Pancreas (tissue), 10 donors: ENCODE results near the gene ZSWIM1. TPM values are rescaled to one million over a fixed set of nuclear protein-coding genes. Genes with fewer than 3 reads are reported as not detected.

Experiments
- ATAC-seq, 4 donors: fragments of 200-7000 bp; cut with Tn5 transposase; one replicate each; pipeline versions ENCODE4 v1.8.0 to v1.9.1; 2020; ENCODE audit warnings: mild to moderate bottlenecking in 4 of 4, moderate library complexity in 4 of 4
- DNase-seq, 6 donors: peaks; one replicate each; pipeline ENCODE4 v3.0.0-alpha.2; 2020
- FAIRE-seq: peaks from 2 replicates; lab custom pipeline; 2012; peaks lifted over from hg19 to GRCh38; lab: Jason Lieb, UNC
- H3K27ac ChIP-seq, 4 donors: fragments of 200-600 bp; sonication (generic); 1 replicate in 3 of 4; 2 replicates in 1 of 4; pipeline versions ENCODE4 v1.5.0 to v1.8.0; 2020
- H3K27me3 ChIP-seq, 4 donors: fragments of 200-600 bp; one replicate each; pipeline ENCODE4 v1.8.0; 2021
- H3K36me3 ChIP-seq, 3 donors: fragments of 200-600 bp; sonication (generic) in 1 of 3; one replicate each; pipeline versions ENCODE4 v1.5.0 to v1.8.0; 2020 to 2021
- H3K4me1 ChIP-seq, 3 donors: fragments of 200-600 bp; one replicate each; pipeline ENCODE4 v1.8.0; 2021
- H3K4me3 ChIP-seq, 4 donors: fragments of 200-600 bp; sonication (generic) in 2 of 4; one replicate each; pipeline versions ENCODE4 v1.5.0 to v1.8.0; 2020 to 2021
- H3K9me3 ChIP-seq, 4 donors: fragments of 200-600 bp; one replicate each; pipeline ENCODE4 v1.8.0; 2021
- WGBS, 2 donors: extraction: QIAGEN DNeasy Blood & Tissue Kit; methylation state at CpG; one replicate each; pipeline ENCODE4 v1.1.7; 2013; 5-methylcytosine and 5-hydroxymethylcytosine counted together
- intact Hi-C, 3 donors: fragments of 100-400 bp; cut with DNase I; formaldehyde crosslinking; loops; one replicate each; pipeline versions ENCODE4 v1.11.1 to v1.14.2; 2022
- polyA plus RNA-seq, 2 donors: library from polyadenylated mRNA; stranded (reverse); fragments of 200-250 nt; gene quantifications; one replicate each; pipeline ENCODE4 v1.2.3, GENCODE V29; 2013
- total RNA-seq, 6 donors: library from RNA; stranded (reverse); fragmentation: NEBNext Ultra II Directional in 4 of 6; extraction: Animal tissue kit (Norgen Biotek cat#: 25700) in 4 of 6; gene quantifications; one replicate each; pipeline versions ENCODE4 v1.2.1 to v1.2.4, GENCODE V29; 2021 to 2023
- TF ChIP-seq, protein P1 (sequence below), 4 donors: fragments of 200-600 bp; sonication (generic) in 3 of 4; IDR thresholded peaks; one replicate each; pipeline versions ENCODE4 v1.5.0 to v1.8.0; 2021; ENCODE audit warnings: antibody characterized with exemption in 4 of 4
- donor health status: healthy with polysubstance abuse.
- donor health status: DM: no; HTN: no; CAD: no; lungs with moderate emphysema.
- donor health status: DM: no; HTN: no; CAD: no.
- donor health status: control.
- donor health status: control.
- donor health status: Bipolar disorder and iron deficiency.
- donor health status: DM: yes; HTN: yes; CAD: no.
- donor health status: DM: no; HTN: no; CAD: no.
- donor health status: DM: no; HTN: no; CAD: no.
- donor health status: DM: yes; HTN: yes; CAD: no.

Gene ZSWIM1
- total and polyA plus RNA-seq, 8 donors = 2.4 to 6.0 (median 3.3) TPM

DNA sequence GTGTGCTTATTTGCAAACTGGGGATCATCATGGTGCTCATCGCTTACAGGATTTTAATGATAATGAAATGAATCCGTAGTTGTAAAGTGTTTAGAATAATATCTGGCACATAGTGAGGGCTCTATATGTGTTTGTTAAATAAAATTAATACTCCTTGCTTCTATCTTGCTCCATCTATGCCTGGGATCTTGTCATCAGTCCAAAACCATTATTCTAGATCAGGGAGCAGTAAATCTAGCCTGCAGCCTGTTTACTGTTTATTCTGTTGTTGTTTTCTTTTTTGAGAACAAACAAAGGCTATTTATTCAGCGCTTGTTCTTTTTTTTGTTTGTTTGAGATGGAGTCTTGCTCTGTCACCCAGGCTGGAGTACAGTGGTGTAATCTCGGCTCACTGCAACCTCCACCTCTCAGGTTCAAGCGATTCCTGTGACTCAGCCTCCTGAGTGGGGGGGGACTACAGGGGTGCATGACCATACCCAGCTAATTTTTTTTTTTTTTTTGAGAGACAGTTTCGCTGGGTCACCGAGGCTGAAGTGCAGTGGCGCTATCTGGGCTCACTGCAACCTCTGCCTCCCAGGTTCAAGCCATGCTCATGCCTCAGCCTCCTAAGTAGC lies 32.0 kb upstream of the ZSWIM1 start:
- FAIRE-seq (no peak), ATAC-seq (no peak), DNase-seq (no peak)
- no peak overlapping the region for H3K27ac ChIP-seq
- no peaks in the 10 kb centered on the region for H3K4me1 ChIP-seq
- H3K36me3 ChIP-seq = peaks cover 0 to 22% (median 3%) of the 10 kb centered on the region in 3 donors
- 92% methylated on average over 8 of the region's 8 CpGs for WGBS, 2 donors
- no peak overlapping the region for H3K4me3 ChIP-seq
- H3K9me3 ChIP-seq = no peaks in the 10 kb centered on the region
- intact Hi-C loops = no loop called here
- TF ChIP-seq, protein P1, sequence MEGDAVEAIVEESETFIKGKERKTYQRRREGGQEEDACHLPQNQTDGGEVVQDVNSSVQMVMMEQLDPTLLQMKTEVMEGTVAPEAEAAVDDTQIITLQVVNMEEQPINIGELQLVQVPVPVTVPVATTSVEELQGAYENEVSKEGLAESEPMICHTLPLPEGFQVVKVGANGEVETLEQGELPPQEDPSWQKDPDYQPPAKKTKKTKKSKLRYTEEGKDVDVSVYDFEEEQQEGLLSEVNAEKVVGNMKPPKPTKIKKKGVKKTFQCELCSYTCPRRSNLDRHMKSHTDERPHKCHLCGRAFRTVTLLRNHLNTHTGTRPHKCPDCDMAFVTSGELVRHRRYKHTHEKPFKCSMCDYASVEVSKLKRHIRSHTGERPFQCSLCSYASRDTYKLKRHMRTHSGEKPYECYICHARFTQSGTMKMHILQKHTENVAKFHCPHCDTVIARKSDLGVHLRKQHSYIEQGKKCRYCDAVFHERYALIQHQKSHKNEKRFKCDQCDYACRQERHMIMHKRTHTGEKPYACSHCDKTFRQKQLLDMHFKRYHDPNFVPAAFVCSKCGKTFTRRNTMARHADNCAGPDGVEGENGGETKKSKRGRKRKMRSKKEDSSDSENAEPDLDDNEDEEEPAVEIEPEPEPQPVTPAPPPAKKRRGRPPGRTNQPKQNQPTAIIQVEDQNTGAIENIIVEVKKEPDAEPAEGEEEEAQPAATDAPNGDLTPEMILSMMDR (IDR thresholded peaks at IDR 0.05) = no peak
- H3K27me3 ChIP-seq = no peaks in the 10 kb centered on the region

DNA sequence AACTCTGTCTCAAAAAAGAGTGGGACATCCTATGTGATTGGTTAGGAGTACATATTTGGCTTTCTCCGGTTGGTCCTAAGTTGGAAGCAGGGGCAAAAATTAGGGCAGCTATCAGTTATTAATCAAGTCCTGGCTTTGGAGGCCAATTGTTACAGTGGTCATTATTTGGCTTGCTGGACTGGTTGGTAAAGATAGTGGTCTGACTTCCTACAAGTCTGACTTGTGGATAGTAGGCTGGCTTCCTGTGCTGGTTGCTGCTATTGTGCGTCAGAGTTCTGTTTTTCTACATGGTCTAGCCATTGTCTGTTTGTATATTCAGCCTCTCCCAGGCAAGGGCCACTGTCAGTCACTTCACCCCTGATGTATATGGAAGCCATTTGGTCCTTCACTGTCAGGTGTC lies 30.8 kb upstream of the ZSWIM1 start:
- no peak for DNase-seq
- 96 to 97% methylated on average over 2 of the region's 2 CpGs for WGBS, 2 donors
- Histone ChIP-seq H3K36me3 (peaks cover 0 to 15% (median 3%) of the 10 kb centered on the region in 3 donors), H3K4me1 (peaks cover 0 to 3% (median under 1%) of the 10 kb centered on the region in 3 donors), H3K4me3 (no peak overlapping the region), H3K9me3 (no peaks in the 10 kb centered on the region), H3K27ac (no peak overlapping the region), H3K27me3 (no peaks in the 10 kb centered on the region)
- no peak for ATAC-seq
- TF ChIP-seq, protein P1 (IDR thresholded peaks at IDR 0.05) = no peak
- intact Hi-C loops = no loop called here
- FAIRE-seq = no peak

DNA sequence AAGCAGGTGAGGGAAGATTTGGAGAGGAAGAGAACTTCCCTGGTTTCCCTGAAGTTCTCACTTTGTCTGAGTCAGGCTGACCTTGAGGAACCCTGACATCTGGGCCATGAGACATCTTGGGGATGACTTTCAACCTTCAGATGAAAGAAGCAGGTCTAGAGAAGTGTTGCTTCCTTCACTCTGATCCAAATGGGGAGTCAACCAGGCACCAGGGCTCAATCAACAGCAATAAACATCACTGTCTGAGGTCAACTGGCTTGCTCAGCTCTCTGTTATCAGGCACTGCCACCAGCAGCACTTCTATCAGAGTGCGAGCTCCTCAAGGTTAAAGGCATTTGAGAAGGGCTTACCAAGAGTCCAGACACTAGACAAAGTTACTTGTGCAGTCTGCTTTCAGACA lies 30.1 kb upstream of the ZSWIM1 start:
- H3K27me3 ChIP-seq = no peaks in the 10 kb centered on the region
- ATAC-seq (no peak), FAIRE-seq (no peak), DNase-seq (no peak)
- H3K4me3 ChIP-seq = no peak overlapping the region
- intact Hi-C loops = no loop called here
- TF ChIP-seq, protein P1 (IDR thresholded peaks at IDR 0.05) = no peak
- WGBS, 2 donors = 29 to 51% methylated on average over 1 of the region's 1 CpG
- H3K9me3 ChIP-seq = no peaks in the 10 kb centered on the region
- H3K4me1 ChIP-seq = peaks cover 7 to 10% (median 8%) of the 10 kb centered on the region in 3 donors
- no peak overlapping the region for H3K27ac ChIP-seq
- H3K36me3 ChIP-seq = peaks cover 0 to 10% (median 3%) of the 10 kb centered on the region in 3 donors

DNA sequence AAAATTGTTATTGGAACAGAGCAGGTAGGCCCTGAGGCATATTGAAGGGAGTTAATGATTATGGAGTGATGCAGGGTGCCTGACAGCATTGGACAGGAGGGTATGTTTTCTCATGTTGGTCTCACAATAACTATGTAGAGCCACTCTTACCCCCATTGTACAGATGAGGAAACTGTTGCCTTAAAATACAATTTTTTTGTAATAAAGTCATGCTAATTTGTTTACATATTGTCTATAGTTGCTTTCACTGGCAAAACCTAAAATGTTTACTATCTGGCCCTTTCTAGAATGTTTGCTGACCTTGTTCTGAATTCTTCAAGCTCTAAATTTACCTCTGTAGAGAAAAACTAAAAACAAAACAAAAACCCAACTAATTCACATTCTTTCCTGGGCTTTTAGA lies 29.5 kb upstream of the ZSWIM1 start:
- Histone ChIP-seq H3K4me1 (peaks cover 13% of the 10 kb centered on the region in 3 donors), H3K4me3 (no peak overlapping the region), H3K27me3 (no peaks in the 10 kb centered on the region), H3K36me3 (peaks cover 0 to 9% (median 3%) of the 10 kb centered on the region in 3 donors), H3K27ac (no peak overlapping the region), H3K9me3 (no peaks in the 10 kb centered on the region)
- TF ChIP-seq, protein P1 (IDR thresholded peaks at IDR 0.05) = no peak
- ATAC-seq = no peak
- no peak for FAIRE-seq
- no peak for DNase-seq
- intact Hi-C loops = no loop called here

DNA sequence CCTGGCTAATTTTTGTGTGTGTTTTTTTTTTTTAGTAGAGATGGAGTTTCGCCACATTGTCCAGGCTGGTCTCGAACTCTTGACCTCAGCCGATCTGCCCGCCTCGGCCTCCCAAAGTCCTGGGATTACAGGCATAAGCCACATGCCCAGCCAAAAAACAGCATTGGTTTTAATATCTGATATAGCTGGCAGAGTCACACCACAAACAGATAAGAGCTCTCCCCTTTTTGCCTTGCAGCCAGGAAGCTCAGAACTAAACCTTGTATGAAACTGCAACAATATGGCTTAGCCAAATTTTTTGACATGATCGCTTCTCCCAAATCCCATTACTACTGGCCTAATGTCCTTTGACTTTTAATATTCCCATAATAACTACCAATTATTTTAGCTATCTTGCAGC lies 28.7 kb upstream of the ZSWIM1 start:
- FAIRE-seq = no peak

More for the DNA sequence above, 28.7 kb upstream of the ZSWIM1 start:
- Histone ChIP-seq H3K27ac (no peak overlapping the region), H3K36me3 (peaks cover 0 to 3% (median 1%) of the 10 kb centered on the region in 3 donors), H3K4me1 (peaks cover 13 to 14% (median 13%) of the 10 kb centered on the region in 3 donors), H3K4me3 (no peak overlapping the region), H3K9me3 (no peaks in the 10 kb centered on the region), H3K27me3 (no peaks in the 10 kb centered on the region)
- DNase-seq (no peak), ATAC-seq (no peak)
- WGBS, 2 donors = 96 to 99% methylated on average over 6 of the region's 6 CpGs
- TF ChIP-seq, protein P1 (IDR thresholded peaks at IDR 0.05) = no peak
- intact Hi-C loops = no loop called here
